GM13977 (cell line): Measurements from ENCODE around the gene MGAT5.

Experiments
- DNase-seq: peaks from one replicate; pipeline ENCODE4 v3.0.0; 2012; ENCODE audit warnings: low spot score
- in situ Hi-C: fragments of 300-500 bp; cut with MboI; formaldehyde crosslinking; loops from one replicate; pipeline ENCODE4 v1.12.0; 2022; ENCODE audit warnings: low sequenced_read_pairs, low pct_unique_long_range_greater_than_20kb, mixed read lengths, inconsistent platforms; ENCODE audit not compliant: unreplicated experiment
- TF ChIP-seq, protein P1 (sequence below): IDR thresholded peaks from 2 replicates; pipeline ENCODE4 v1.5.1; 2012; ENCODE audit warnings: mild to moderate bottlenecking, control low read depth; ENCODE audit not compliant: insufficient read depth; ENCODE audit errors: extremely low read depth, missing control alignments

MGAT5 gene

DNA sequence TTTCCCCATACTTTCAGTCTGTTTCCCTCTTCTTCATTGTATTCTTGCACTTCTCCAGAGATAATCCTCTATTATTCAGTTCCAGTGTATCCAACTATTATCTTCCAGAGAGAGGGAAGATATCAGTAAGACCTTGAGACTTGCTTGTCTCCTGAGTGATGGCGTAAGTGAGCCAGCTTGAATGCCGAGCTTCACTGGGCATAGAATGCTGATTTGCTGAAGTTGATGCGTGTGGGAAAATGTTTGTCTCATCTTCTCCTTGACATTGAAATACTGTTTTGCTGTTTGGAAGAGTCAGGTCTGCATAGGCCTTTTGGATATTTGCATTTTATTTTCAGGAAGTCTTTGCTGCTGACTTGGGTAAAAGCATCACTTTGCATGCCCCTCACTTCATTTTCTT is 41.1 kb upstream of the MGAT5 start:
- no peak for DNase-seq
- in situ Hi-C loops = no loop called here
- TF ChIP-seq, protein P1, sequence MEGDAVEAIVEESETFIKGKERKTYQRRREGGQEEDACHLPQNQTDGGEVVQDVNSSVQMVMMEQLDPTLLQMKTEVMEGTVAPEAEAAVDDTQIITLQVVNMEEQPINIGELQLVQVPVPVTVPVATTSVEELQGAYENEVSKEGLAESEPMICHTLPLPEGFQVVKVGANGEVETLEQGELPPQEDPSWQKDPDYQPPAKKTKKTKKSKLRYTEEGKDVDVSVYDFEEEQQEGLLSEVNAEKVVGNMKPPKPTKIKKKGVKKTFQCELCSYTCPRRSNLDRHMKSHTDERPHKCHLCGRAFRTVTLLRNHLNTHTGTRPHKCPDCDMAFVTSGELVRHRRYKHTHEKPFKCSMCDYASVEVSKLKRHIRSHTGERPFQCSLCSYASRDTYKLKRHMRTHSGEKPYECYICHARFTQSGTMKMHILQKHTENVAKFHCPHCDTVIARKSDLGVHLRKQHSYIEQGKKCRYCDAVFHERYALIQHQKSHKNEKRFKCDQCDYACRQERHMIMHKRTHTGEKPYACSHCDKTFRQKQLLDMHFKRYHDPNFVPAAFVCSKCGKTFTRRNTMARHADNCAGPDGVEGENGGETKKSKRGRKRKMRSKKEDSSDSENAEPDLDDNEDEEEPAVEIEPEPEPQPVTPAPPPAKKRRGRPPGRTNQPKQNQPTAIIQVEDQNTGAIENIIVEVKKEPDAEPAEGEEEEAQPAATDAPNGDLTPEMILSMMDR = no peak

DNA sequence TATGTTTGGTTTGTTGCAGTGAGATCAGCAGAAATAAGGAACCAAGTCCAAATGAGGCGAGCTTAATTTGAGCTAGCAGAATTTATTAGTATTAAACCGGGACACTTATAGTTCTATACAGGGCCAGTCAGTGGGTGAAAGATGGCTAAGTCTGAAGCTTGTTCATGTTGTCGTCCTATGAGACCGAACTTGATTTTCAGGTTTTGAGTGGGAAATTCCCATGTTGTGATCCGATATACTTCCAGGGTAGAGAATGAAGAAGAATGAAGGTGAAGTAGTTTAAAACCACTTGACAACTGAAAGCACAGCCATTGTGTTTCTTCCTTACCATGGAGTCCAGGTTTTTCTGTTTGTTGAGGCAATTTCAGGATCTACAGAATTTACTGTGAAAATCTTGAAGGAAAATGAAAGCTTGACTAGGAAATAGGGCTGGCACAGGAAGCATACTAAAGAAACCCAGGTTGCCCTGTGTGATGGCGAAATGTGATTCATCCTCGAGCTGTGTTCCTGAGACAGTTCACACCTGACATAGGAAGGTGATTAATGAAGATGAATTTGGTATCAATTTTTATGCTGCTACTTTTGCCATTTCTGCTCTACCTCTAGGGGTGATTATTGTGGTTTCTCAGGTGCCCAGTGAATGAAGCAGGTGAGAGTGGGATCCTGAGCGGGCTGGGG is 37.6 kb upstream of the MGAT5 start:
- TF ChIP-seq, protein P1 = no peak
- DNase-seq = no peak
- in situ Hi-C loops = no loop called here

DNA sequence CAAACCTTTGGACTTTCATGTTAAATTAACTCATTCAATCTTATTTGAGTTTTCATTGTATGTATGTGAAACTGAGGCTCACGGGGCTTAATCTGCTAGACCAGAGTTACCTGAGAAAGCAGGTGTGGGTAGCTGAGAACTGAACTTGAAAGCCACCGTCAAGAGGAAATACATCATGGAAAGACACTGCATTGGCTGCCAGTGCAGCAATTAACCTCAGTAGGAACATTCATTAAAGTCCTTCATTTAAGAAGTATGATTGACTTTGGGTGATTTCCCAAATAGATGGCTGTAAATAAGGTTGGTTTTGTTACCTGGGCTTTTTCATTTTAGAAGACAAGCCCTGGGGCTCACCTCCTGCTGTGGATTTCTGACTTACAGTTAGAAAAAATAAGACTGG is 36.5 kb upstream of the MGAT5 start:
- TF ChIP-seq, protein P1 = no peak
- no peak for DNase-seq
- in situ Hi-C loops = no loop called here

GRCh38 chr2:134217924-134218323 is 35.9 kb upstream of the MGAT5 start:
- no peak for DNase-seq
- TF ChIP-seq, protein P1 = no peak
- in situ Hi-C loops = no loop called here

- no peak for DNase-seq
- in situ Hi-C loops = no loop called here
- TF ChIP-seq, protein P1 = no peak
Observed at GRCh38 chr2:134218414-134218813, 35.5 kb upstream of the MGAT5 start.

DNA sequence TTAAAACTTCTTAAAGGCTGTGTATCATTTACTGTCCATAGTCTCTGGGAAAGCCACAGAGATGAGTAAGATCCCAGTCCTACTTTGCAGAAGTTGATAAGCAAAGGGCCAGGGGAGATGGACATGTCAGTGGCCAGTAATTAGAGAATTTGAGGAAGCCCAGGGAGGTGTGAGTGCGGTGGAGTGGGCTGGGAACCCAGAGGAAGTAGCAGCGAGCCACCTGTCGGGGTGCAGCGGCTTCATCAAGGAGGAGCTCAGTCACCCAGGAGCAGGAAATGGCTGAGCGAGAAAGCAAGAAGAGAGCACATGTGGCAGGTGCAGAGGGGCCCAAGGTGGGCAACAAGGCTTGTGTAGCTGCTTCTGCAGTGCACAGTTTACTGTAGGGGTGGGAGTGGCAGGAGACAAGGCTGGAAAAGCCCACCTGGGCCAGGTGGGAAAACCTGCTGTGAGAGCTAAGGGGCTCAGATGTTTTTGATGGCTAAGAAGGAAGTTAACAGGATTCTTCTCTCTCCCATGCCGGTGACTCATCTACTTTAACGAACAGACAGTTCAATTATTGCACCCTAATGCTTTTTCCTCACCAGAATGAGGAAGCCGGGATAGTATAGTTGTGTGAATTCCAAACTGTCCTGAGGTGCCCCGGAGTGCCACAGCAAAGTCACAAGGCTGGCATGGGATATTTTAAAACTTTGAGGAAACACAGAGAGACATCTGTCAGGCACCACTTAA is 34.8 kb upstream of the MGAT5 start:
- in situ Hi-C loops = no loop called here
- TF ChIP-seq, protein P1 = no peak
- DNase-seq = no peak
